K562 (cell line): Measurements from ENCODE around the gene NEUROD2. TPM values are rescaled to one million over a fixed set of nuclear protein-coding genes. Genes with fewer than 3 reads are reported as not detected.

ENCODE experiments used
- ATAC-seq: fragments of 200-7000 bp; cut with Tn5 transposase; 3 replicates; pipeline ENCODE4 v1.9.1; 2020; ENCODE audit warnings: moderate library complexity
- BruUV-seq: library from RNA; stranded (reverse); fragments of 400-500 nt; replicated peaks from 2 replicates; lab custom pipeline; 2021; lab: Mats Ljungman, UMichigan
- CTCF ChIA-PET: fragments of 300-600 bp; formaldehyde crosslinking; extraction: SDS; loops from one replicate; lab custom pipeline; 2021; ENCODE audit warnings: low intra/inter-chr PET ratio; lab: Yijun Ruan, JAX
- POLR2A ChIA-PET: fragments of 300-600, 350-650 bp; sonication (Branson Sonifier 250); formaldehyde crosslinking; extraction: SDS; loops from one replicate; lab custom pipeline; 2021; ENCODE audit warnings: antibody characterized with exemption, inconsistent platforms; lab: Yijun Ruan, JAX
- DNase-seq, 4 experiments: peaks; one replicate each; pipeline versions ENCODE4 v3.0.0 to v3.0.0-alpha.2; 2011 to 2018; ENCODE audit warnings: low spot score in 3 of 4, mixed read lengths in 3 of 4; ENCODE audit errors: extremely low read depth in 1 of 4
- FAIRE-seq: peaks from 2 replicates; lab custom pipeline; 2011; peaks lifted over from hg19 to GRCh38; lab: Jason Lieb, UNC
- H2AFZ ChIP-seq: 2 replicates; pipeline ENCODE4 v1.6.0; 2011; ENCODE audit warnings: low read depth, low read length, control low read depth, inconsistent platforms
- H3K27ac ChIP-seq: fragments of 200-600 bp; 3 replicates; pipeline ENCODE4 v1.8.0; 2011; ENCODE audit warnings: low read depth, mild to moderate bottlenecking, control low read depth, inconsistent platforms, low read length, moderate library complexity, mixed read lengths; ENCODE audit errors: extremely low read depth
- H3K27me3 ChIP-seq, 2 experiments: fragments of 300-600 bp in 1 of 2; 2 replicates in 1 of 2; 3 replicates in 1 of 2; pipeline versions ENCODE4 v1.6.0 to v1.8.0; 2011; ENCODE audit warnings: inconsistent platforms in 2 of 2, low read length in 2 of 2, mild to moderate bottlenecking in 1 of 2, mixed read lengths in 1 of 2, moderate library complexity in 1 of 2; ENCODE audit not compliant: control insufficient read depth in 2 of 2, insufficient read depth in 2 of 2
- H3K36me3 ChIP-seq: fragments of 300-600 bp; 3 replicates; pipeline ENCODE4 v1.8.0; 2011; ENCODE audit warnings: mild to moderate bottlenecking, low read length, inconsistent platforms; ENCODE audit not compliant: control insufficient read depth, insufficient read depth
- H3K4me1 ChIP-seq, 2 experiments: fragments of 200-600 bp in 1 of 2; replicated peaks in 1 of 2; 2 replicates in 1 of 2; 3 replicates in 1 of 2; pipeline versions ENCODE4 v1.5.1 to v1.8.0; 2011; ENCODE audit warnings: inconsistent platforms in 2 of 2, low read length in 2 of 2, mild to moderate bottlenecking in 1 of 2, mixed read lengths in 1 of 2, moderate library complexity in 1 of 2; ENCODE audit not compliant: control insufficient read depth in 2 of 2, insufficient read depth in 2 of 2
- H3K4me2 ChIP-seq: 2 replicates; pipeline ENCODE4 v1.6.1; 2011; ENCODE audit warnings: low read length, control low read depth, inconsistent platforms, mixed read lengths; ENCODE audit not compliant: insufficient read depth
- H3K4me3 ChIP-seq: fragments of 200-600 bp; sonication (generic), shearing (Covaris generic); 2 replicates; pipeline ENCODE4 v1.5.1; 2016; ENCODE audit warnings: control low read depth, inconsistent platforms
- H3K79me2 ChIP-seq: fragments of 200-600 bp; 3 replicates; pipeline ENCODE4 v1.8.0; 2011; ENCODE audit warnings: low read length, inconsistent platforms; ENCODE audit not compliant: control insufficient read depth, insufficient read depth
- H3K9ac ChIP-seq, 2 experiments: 2 replicates each; pipeline versions ENCODE4 v1.6.0 to v1.6.1; 2011; ENCODE audit warnings: low read depth in 2 of 2, low read length in 2 of 2, control low read depth in 1 of 2, inconsistent platforms in 1 of 2, mild to moderate bottlenecking in 1 of 2, mixed read lengths in 1 of 2; ENCODE audit not compliant: insufficient read depth in 1 of 2
- H3K9me1 ChIP-seq: one replicate; pipeline ENCODE4 v1.6.0; 2011; ENCODE audit warnings: inconsistent platforms, mild to moderate bottlenecking, low read length, moderate library complexity; ENCODE audit not compliant: control insufficient read depth, insufficient read depth
- H3K9me3 ChIP-seq: replicated peaks from 2 replicates; pipeline ENCODE4 v1.5.1; 2011; ENCODE audit warnings: low read depth, low read length, inconsistent platforms; ENCODE audit not compliant: control insufficient read depth, insufficient read depth
- H4K20me1 ChIP-seq: replicated peaks from 2 replicates; pipeline ENCODE4 v1.6.1; 2011; ENCODE audit warnings: low read length, inconsistent platforms, mixed read lengths; ENCODE audit not compliant: control insufficient read depth, insufficient read depth
- GTF2E2 ChIP-seq: fragments of 200-800 bp; sonication (Bioruptor generic); IDR thresholded peaks from 2 replicates; pipeline ENCODE4 v1.6.1; 2016; ENCODE audit warnings: missing genetic modification characterization, missing compliant biosample characterization
- KAT7 ChIP-seq: sonication (generic); formaldehyde crosslinking; IDR thresholded peaks from 2 replicates; pipeline ENCODE4 v1.8.0; 2022; ENCODE audit warnings: missing genetic modification reagents, mild to moderate bottlenecking, borderline replicate concordance
- SMARCC2 ChIP-seq: fragments of 450-650 bp; IDR thresholded peaks from 2 replicates; pipeline ENCODE4 v1.6.1; 2017; ENCODE audit warnings: antibody characterized with exemption, moderate library complexity, mild to moderate bottlenecking, low read depth
- SRF ChIP-seq, 2 experiments: fragments of 250-450, 450-650 bp in 1 of 2; sonication (Bioruptor Pico) in 1 of 2; sonication (generic) in 1 of 2; formaldehyde crosslinking; IDR thresholded peaks; 2 replicates each; pipeline versions ENCODE4 v1.5.0 to v1.5.1; 2020 to 2022; ENCODE audit warnings: mild to moderate bottlenecking in 1 of 2, missing genetic modification reagents in 1 of 2
- ZNF79 ChIP-seq: fragments of 250-450 bp; sonication (Bioruptor Pico); IDR thresholded peaks from 2 replicates; pipeline ENCODE4 v1.4.0; 2020; ENCODE audit warnings: low read depth, mild to moderate bottlenecking, moderate library complexity
- WGBS: fragments of 100-300 bp; shearing (Covaris generic); methylation state at CpG from one replicate; pipeline ENCODE4 v1.1.6; 2016; ENCODE audit warnings: low coverage, mixed read lengths; ENCODE audit not compliant: insufficient coverage; ENCODE audit errors: missing lambda C conversion rate; 5-methylcytosine and 5-hydroxymethylcytosine counted together
- in situ Hi-C: fragments of 300-500 bp; cut with MboI; formaldehyde crosslinking; loops from 4 replicates; pipeline ENCODE4 v1.15.0; 2018; ENCODE audit warnings: inconsistent platforms, mixed read lengths
- intact Hi-C: fragments of 100-400 bp; cut with micrococcal nuclease; formaldehyde crosslinking; loops from 2 replicates; pipeline ENCODE4 v1.14.2; 2022
- polyA plus RNA-seq, 8 experiments: library from polyadenylated mRNA; depleted of rRNA in 4 of 8; stranded (reverse) in 5 of 8; unstranded in 3 of 8; fragments of >200 nt; fragmentation: Nextera tagmentation in 2 of 8; fragmentation: Illumina TruSeq in 1 of 8; extraction: Ambion mirVana in 2 of 8; extraction: Trizol in 1 of 8; gene quantifications; 2 replicates each; pipeline versions ENCODE4 v1.2.1 to v1.2.3, GENCODE V29; 2011 to 2014; ENCODE audit warnings: inconsistent platforms in 1 of 8, missing spikeins in 1 of 8
- total RNA-seq, 7 experiments: library from RNA; depleted of rRNA in 6 of 7; stranded (reverse); fragments of >200 nt in 6 of 7; fragmentation: Illumina TruSeq in 2 of 7; extraction: Trizol in 2 of 7; gene quantifications; 2 replicates each; pipeline versions ENCODE4 v1.2.1 to v1.2.3, GENCODE V29; 2011 to 2021; ENCODE audit warnings: low replicate concordance in 1 of 7
- TF ChIP-seq, protein P1 (sequence below): fragments of 250-450 bp; sonication (Bioruptor Pico); IDR thresholded peaks from 2 replicates; pipeline ENCODE4 v1.8.0; 2022; ENCODE audit warnings: moderate library complexity, mild to moderate bottlenecking, inconsistent platforms
- TF ChIP-seq, protein P2 (sequence below): fragments of 200-800 bp; sonication (Bioruptor generic); IDR thresholded peaks from 2 replicates; pipeline ENCODE4 v1.6.1; 2016; ENCODE audit warnings: missing genetic modification characterization, missing compliant biosample characterization
- TF ChIP-seq, protein P3 (sequence below): fragments of 250-450 bp; sonication (Bioruptor Pico); IDR thresholded peaks from 2 replicates; pipeline ENCODE4 v1.5.0; 2021
- TF ChIP-seq, protein P4 (sequence below): fragments of 250-450 bp; sonication (Bioruptor Pico); IDR thresholded peaks from 2 replicates; pipeline ENCODE4 v1.8.0; 2022; ENCODE audit warnings: inconsistent platforms
- TF ChIP-seq, protein P5 (sequence below): fragments of 450-650 bp; formaldehyde crosslinking; IDR thresholded peaks from 2 replicates; pipeline ENCODE4 v1.4.0; 2020; ENCODE audit warnings: mild to moderate bottlenecking

NEUROD2 gene
- total and polyA plus RNA-seq, 9 of the 15 experiments (the other 6 are each of a cell fraction or from before 2014, with no cell fraction given), result not detected

DNA sequence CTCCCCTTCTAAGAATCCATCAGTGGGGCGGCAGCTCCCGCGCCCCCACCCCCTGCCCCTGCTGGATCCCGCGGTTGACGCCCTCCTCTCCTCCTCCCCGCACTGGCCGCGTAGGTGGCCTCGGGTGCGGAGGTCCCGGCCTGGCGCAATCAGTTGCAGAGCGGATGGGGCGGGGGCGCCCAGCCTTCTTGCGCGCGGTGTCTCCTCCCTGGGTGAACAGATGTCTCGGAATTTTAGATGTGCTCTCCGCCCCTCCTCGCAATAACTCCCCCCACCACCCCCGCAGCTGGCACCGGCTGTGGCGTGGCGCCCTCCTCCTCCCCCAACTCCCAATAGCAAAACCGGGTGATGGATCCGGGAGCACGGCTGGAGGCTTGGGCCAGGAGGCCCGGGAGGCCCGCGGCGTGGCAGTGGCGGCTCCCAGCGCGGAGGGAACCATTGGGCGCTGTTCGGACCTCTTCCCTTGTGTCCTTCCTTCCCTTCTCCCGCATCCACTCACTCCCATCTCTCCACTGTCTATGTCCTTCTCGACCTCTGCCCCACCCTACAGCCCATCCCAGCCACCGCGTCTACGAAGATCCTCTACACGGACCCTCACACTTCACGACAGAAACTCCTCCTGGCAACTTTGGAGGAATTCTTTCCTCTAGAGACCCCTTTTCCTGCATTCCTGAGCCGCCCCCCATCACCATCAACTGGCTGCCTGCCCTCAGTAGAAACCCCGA is 11.0 kb downstream of the NEUROD2 start:
- Histone ChIP-seq H3K4me2 (no peak overlapping the region), H4K20me1 (peaks cover 6% of the 10 kb centered on the region), H3K27ac (no peak overlapping the region), H3K27me3 (peaks cover 40 to 60% of the 10 kb centered on the region in 2 experiments), H3K9ac (no peak overlapping the region), H3K79me2 (no peaks in the 10 kb centered on the region), H3K36me3 (no peaks in the 10 kb centered on the region), H3K9me3 (no peaks in the 10 kb centered on the region), H2AFZ (no peak overlapping the region), H3K4me3 (no peak overlapping the region), H3K9me1 (no peaks in the 10 kb centered on the region), H3K4me1 (peaks cover 0 to 24% of the 10 kb centered on the region in 2 experiments; a peak in 1 of 5 replicates)
- intact Hi-C loops (no loop called here), in situ Hi-C loops (no loop called here)
- POLR2A ChIA-PET, result interaction anchor here (1.1 kb wide), 2 partner anchors 13 to 18 kb away, joined by 5 read pairs; no protein-coding TSS in a partner anchor
- CTCF ChIA-PET, result no interaction called here
- FAIRE-seq (no peak), DNase-seq (no peak), ATAC-seq (no peak)
- BruUV-seq, result no TSS peak
- WGBS, result 7% methylated on average over 28 of the region's 47 CpGs
- TF ChIP-seq, protein P1, sequence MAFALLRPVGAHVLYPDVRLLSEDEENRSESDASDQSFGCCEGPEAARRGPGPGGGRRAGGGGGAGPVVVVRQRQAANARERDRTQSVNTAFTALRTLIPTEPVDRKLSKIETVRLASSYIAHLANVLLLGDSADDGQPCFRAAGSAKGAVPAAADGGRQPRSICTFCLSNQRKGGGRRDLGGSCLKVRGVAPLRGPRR (CRISPR knock-in tag), result no peak
- TF ChIP-seq, protein P2, sequence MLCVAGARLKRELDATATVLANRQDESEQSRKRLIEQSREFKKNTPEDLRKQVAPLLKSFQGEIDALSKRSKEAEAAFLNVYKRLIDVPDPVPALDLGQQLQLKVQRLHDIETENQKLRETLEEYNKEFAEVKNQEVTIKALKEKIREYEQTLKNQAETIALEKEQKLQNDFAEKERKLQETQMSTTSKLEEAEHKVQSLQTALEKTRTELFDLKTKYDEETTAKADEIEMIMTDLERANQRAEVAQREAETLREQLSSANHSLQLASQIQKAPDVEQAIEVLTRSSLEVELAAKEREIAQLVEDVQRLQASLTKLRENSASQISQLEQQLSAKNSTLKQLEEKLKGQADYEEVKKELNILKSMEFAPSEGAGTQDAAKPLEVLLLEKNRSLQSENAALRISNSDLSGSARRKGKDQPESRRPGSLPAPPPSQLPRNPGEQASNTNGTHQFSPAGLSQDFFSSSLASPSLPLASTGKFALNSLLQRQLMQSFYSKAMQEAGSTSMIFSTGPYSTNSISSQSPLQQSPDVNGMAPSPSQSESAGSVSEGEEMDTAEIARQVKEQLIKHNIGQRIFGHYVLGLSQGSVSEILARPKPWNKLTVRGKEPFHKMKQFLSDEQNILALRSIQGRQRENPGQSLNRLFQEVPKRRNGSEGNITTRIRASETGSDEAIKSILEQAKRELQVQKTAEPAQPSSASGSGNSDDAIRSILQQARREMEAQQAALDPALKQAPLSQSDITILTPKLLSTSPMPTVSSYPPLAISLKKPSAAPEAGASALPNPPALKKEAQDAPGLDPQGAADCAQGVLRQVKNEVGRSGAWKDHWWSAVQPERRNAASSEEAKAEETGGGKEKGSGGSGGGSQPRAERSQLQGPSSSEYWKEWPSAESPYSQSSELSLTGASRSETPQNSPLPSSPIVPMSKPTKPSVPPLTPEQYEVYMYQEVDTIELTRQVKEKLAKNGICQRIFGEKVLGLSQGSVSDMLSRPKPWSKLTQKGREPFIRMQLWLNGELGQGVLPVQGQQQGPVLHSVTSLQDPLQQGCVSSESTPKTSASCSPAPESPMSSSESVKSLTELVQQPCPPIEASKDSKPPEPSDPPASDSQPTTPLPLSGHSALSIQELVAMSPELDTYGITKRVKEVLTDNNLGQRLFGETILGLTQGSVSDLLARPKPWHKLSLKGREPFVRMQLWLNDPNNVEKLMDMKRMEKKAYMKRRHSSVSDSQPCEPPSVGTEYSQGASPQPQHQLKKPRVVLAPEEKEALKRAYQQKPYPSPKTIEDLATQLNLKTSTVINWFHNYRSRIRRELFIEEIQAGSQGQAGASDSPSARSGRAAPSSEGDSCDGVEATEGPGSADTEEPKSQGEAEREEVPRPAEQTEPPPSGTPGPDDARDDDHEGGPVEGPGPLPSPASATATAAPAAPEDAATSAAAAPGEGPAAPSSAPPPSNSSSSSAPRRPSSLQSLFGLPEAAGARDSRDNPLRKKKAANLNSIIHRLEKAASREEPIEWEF (CRISPR knock-in tag), result no peak
- TF ChIP-seq, protein P3, sequence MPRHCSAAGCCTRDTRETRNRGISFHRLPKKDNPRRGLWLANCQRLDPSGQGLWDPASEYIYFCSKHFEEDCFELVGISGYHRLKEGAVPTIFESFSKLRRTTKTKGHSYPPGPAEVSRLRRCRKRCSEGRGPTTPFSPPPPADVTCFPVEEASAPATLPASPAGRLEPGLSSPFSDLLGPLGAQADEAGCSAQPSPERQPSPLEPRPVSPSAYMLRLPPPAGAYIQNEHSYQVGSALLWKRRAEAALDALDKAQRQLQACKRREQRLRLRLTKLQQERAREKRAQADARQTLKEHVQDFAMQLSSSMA (CRISPR knock-in tag), result no peak
- TF ChIP-seq SMARCC2, result no peak
- TF ChIP-seq, protein P4, sequence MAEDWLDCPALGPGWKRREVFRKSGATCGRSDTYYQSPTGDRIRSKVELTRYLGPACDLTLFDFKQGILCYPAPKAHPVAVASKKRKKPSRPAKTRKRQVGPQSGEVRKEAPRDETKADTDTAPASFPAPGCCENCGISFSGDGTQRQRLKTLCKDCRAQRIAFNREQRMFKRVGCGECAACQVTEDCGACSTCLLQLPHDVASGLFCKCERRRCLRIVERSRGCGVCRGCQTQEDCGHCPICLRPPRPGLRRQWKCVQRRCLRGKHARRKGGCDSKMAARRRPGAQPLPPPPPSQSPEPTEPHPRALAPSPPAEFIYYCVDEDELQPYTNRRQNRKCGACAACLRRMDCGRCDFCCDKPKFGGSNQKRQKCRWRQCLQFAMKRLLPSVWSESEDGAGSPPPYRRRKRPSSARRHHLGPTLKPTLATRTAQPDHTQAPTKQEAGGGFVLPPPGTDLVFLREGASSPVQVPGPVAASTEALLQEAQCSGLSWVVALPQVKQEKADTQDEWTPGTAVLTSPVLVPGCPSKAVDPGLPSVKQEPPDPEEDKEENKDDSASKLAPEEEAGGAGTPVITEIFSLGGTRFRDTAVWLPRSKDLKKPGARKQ (CRISPR knock-in tag), result no peak
- TF ChIP-seq, protein P5, sequence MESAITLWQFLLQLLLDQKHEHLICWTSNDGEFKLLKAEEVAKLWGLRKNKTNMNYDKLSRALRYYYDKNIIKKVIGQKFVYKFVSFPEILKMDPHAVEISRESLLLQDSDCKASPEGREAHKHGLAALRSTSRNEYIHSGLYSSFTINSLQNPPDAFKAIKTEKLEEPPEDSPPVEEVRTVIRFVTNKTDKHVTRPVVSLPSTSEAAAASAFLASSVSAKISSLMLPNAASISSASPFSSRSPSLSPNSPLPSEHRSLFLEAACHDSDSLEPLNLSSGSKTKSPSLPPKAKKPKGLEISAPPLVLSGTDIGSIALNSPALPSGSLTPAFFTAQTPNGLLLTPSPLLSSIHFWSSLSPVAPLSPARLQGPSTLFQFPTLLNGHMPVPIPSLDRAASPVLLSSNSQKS (CRISPR knock-in tag), result no peak
- TF ChIP-seq SRF (CRISPR knock-in tag; IDR thresholded peaks at IDR 0.05), result no peak
- no peak for TF ChIP-seq ZNF79 (CRISPR knock-in tag)
- TF ChIP-seq GTF2E2 (tag), result no peak
- TF ChIP-seq KAT7 (CRISPR knock-in tag), result no peak
